IPS-18a (cell line): ENCODE results near the gene RARG.

Source experiments
- H3K27ac ChIP-seq: one replicate; pipeline ENCODE4 v1.5.1; 2013; ENCODE audit warnings: low read length
- H3K27me3 ChIP-seq: one replicate; pipeline ENCODE4 v1.6.1; 2013; ENCODE audit warnings: mild to moderate bottlenecking, low read length; ENCODE audit not compliant: control insufficient read depth, insufficient read depth
- H3K36me3 ChIP-seq: one replicate; pipeline ENCODE4 v1.6.1; 2013; ENCODE audit warnings: low read depth, low read length; ENCODE audit not compliant: control insufficient read depth
- H3K4me1 ChIP-seq: one replicate; pipeline ENCODE4 v1.6.1; 2013; ENCODE audit warnings: low read depth, low read length; ENCODE audit not compliant: control insufficient read depth
- H3K4me3 ChIP-seq: one replicate; pipeline ENCODE4 v1.5.1; 2013; ENCODE audit warnings: low read length
- H3K9ac ChIP-seq: one replicate; pipeline ENCODE4 v1.6.1; 2013; ENCODE audit warnings: mild to moderate bottlenecking, low read length, moderate library complexity
- H3K9me3 ChIP-seq: one replicate; pipeline ENCODE4 v1.6.1; 2013; ENCODE audit warnings: low read depth, low read length; ENCODE audit not compliant: control insufficient read depth

The RARG gene

GRCh38 chr12:53231921-53232645 lies at the start of gene RARG:
RARG (minus strand) TSS chr12:53232209; CDS start chr12:53227545, 4,664 bp downstream.
- Histone ChIP-seq H3K9me3 (no peaks in the 10 kb centered on the region), H3K27ac (no peak within 1 kb of the TSS), H3K4me3 (peak within 1 kb of the TSS; percentile 83), H3K4me1 (peaks cover 42% of the 10 kb centered on the region), H3K9ac (peak within 1 kb of the TSS; percentile 69), H3K36me3 (no peaks in the 10 kb centered on the region), H3K27me3 (peaks cover 6% of the 10 kb centered on the region)

GRCh38 chr12:53279888-53280498 lies 48.0 kb upstream of the RARG start:
- no peaks in the 10 kb centered on the region for H3K4me1 ChIP-seq
- no peak overlapping the region for H3K9ac ChIP-seq
- H3K27ac ChIP-seq = no peak overlapping the region
- peaks cover 75% of the 10 kb centered on the region for H3K36me3 ChIP-seq
- H3K27me3 ChIP-seq = no peaks in the 10 kb centered on the region
- H3K4me3 ChIP-seq = no peak overlapping the region
- no peaks in the 10 kb centered on the region for H3K9me3 ChIP-seq

GRCh38 chr12:53279283-53279869 lies 47.4 kb upstream of the RARG start:
- Histone ChIP-seq H3K4me3 (no peak overlapping the region), H3K9ac (no peak overlapping the region), H3K27me3 (no peaks in the 10 kb centered on the region), H3K9me3 (no peaks in the 10 kb centered on the region), H3K36me3 (peaks cover 76% of the 10 kb centered on the region), H3K27ac (no peak overlapping the region), H3K4me1 (no peaks in the 10 kb centered on the region)

- H3K9me3 ChIP-seq = no peaks in the 10 kb centered on the region
- H3K9ac ChIP-seq = no peak overlapping the region
- no peaks in the 10 kb centered on the region for H3K27me3 ChIP-seq
- H3K27ac ChIP-seq = no peak overlapping the region
- no peak overlapping the region for H3K4me3 ChIP-seq
- H3K36me3 ChIP-seq = peaks cover 66% of the 10 kb centered on the region
- no peaks in the 10 kb centered on the region for H3K4me1 ChIP-seq
Measured at GRCh38 chr12:53277981-53278380, 46.0 kb upstream of the RARG start.

- Histone ChIP-seq H3K4me3 (no peak overlapping the region), H3K9ac (no peak overlapping the region), H3K27me3 (no peaks in the 10 kb centered on the region), H3K9me3 (no peaks in the 10 kb centered on the region), H3K4me1 (no peaks in the 10 kb centered on the region), H3K27ac (no peak overlapping the region), H3K36me3 (peaks cover 54% of the 10 kb centered on the region)
Measured at GRCh38 chr12:53276511-53276910, 44.5 kb upstream of the RARG start.

GRCh38 chr12:53274445-53274844 lies 42.4 kb upstream of the RARG start:
- Histone ChIP-seq H3K9me3 (no peaks in the 10 kb centered on the region), H3K36me3 (peaks cover 54% of the 10 kb centered on the region), H3K27me3 (no peaks in the 10 kb centered on the region), H3K27ac (no peak overlapping the region), H3K4me3 (no peak overlapping the region), H3K4me1 (no peaks in the 10 kb centered on the region), H3K9ac (no peak overlapping the region)

- Histone ChIP-seq H3K9me3 (no peaks in the 10 kb centered on the region), H3K36me3 (peaks cover 18% of the 10 kb centered on the region), H3K27me3 (no peaks in the 10 kb centered on the region), H3K27ac (no peak overlapping the region), H3K4me1 (peaks cover 3% of the 10 kb centered on the region), H3K4me3 (peak overlapping the region; percentile 78), H3K9ac (peak overlapping the region; percentile 52)
Measured at GRCh38 chr12:53268630-53269562, 36.9 kb upstream of the RARG start.

GRCh38 chr12:53267999-53268629 lies 36.1 kb upstream of the RARG start, which contains the start of gene ESPL1:
ESPL1 (plus strand) TSS chr12:53268299; CDS start chr12:53268767, 468 bp downstream.
- Histone ChIP-seq H3K9ac (peak within 1 kb of the TSS; percentile 52), H3K4me1 (peaks cover 3% of the 10 kb centered on the region), H3K27ac (no peak within 1 kb of the TSS), H3K36me3 (peaks cover 18% of the 10 kb centered on the region), H3K4me3 (peak within 1 kb of the TSS; percentile 78), H3K27me3 (no peaks in the 10 kb centered on the region), H3K9me3 (no peaks in the 10 kb centered on the region)

GRCh38 chr12:53267306-53267998 lies 35.4 kb upstream of the RARG start:
- no peak overlapping the region for H3K27ac ChIP-seq
- H3K4me3 ChIP-seq = peak overlapping the region; percentile 78

GRCh38 chr12:53265783-53266182 lies 33.8 kb upstream of the RARG start:
- no peak overlapping the region for H3K4me3 ChIP-seq
- H3K27me3 ChIP-seq = no peaks in the 10 kb centered on the region
- H3K27ac ChIP-seq = no peak overlapping the region
- no peaks in the 10 kb centered on the region for H3K9me3 ChIP-seq
- peaks cover 14% of the 10 kb centered on the region for H3K36me3 ChIP-seq
- H3K4me1 ChIP-seq = peaks cover 3% of the 10 kb centered on the region
- no peak overlapping the region for H3K9ac ChIP-seq

More at GRCh38 chr12:53267306-53267998, 35.4 kb upstream of the RARG start:
- Histone ChIP-seq H3K9me3 (no peaks in the 10 kb centered on the region), H3K27me3 (no peaks in the 10 kb centered on the region), H3K9ac (no peak overlapping the region), H3K36me3 (peaks cover 18% of the 10 kb centered on the region), H3K4me1 (peaks cover 3% of the 10 kb centered on the region)
